Natural killer cell (primary cell): ENCODE data around the gene DHFR. TPM values are rescaled to one million over a fixed set of nuclear protein-coding genes. Genes with fewer than 3 reads are reported as not detected.

Experiments
- ATAC-seq, 3 donors: fragments of 150-1000 bp in 2 of 3; fragments of 200-7000 bp in 1 of 3; cut with Tn5 transposase; 1 replicate in 1 of 3; 2 replicates in 2 of 3; pipeline ENCODE4 v1.10.0; 2021; ENCODE audit warnings: mild to moderate bottlenecking in 2 of 3, moderate library complexity in 2 of 3
- DNase-seq, 2 donors: peaks; one replicate each; pipeline versions ENCODE4 v3.0.0 to v3.0.0-alpha.2; 2013 to 2021; ENCODE audit warnings: mixed read lengths in 1 of 2
- H3K27ac ChIP-seq: one replicate; pipeline ENCODE4 v1.5.1; 2013; ENCODE audit warnings: mild to moderate bottlenecking, low read length
- H3K27me3 ChIP-seq: one replicate; pipeline ENCODE4 v1.6.1; 2013; ENCODE audit warnings: low read length; ENCODE audit not compliant: control insufficient read depth, insufficient read depth
- H3K36me3 ChIP-seq: one replicate; pipeline ENCODE4 v1.6.1; 2013; ENCODE audit warnings: low read length; ENCODE audit not compliant: control insufficient read depth, insufficient read depth
- H3K4me1 ChIP-seq: one replicate; pipeline ENCODE4 v1.6.1; 2013; ENCODE audit warnings: low read length; ENCODE audit not compliant: control insufficient read depth, insufficient read depth
- H3K4me3 ChIP-seq: one replicate; pipeline ENCODE4 v1.5.1; 2013; ENCODE audit warnings: low read length
- H3K9me3 ChIP-seq: one replicate; pipeline ENCODE4 v1.6.1; 2013; ENCODE audit warnings: low read length; ENCODE audit not compliant: control insufficient read depth, insufficient read depth
- H3K27ac Mint-ChIP-seq, 2 donors: one replicate each; pipeline ENCODE4 v1.8.0; 2022; ENCODE audit warnings: mild to moderate bottlenecking in 2 of 2, mixed read lengths in 2 of 2, moderate library complexity in 1 of 2
- H3K27me3 Mint-ChIP-seq, 2 donors: one replicate each; pipeline ENCODE4 v1.8.0; 2022; ENCODE audit warnings: low read depth in 2 of 2, mixed read lengths in 2 of 2
- H3K36me3 Mint-ChIP-seq: one replicate; pipeline ENCODE4 v1.8.0; 2022; ENCODE audit warnings: mixed read lengths
- H3K4me1 Mint-ChIP-seq, 2 donors: one replicate each; pipeline ENCODE4 v1.8.0; 2022; ENCODE audit warnings: mixed read lengths in 2 of 2
- H3K4me3 Mint-ChIP-seq: one replicate; pipeline ENCODE4 v1.8.0; 2022; ENCODE audit warnings: mild to moderate bottlenecking, moderate library complexity, mixed read lengths
- H3K9me3 Mint-ChIP-seq, 2 donors: one replicate each; pipeline ENCODE4 v1.8.0; 2022; ENCODE audit warnings: mixed read lengths in 2 of 2
- CTCF ChIP-seq: fragments of 200-600 bp; IDR thresholded peaks from one replicate; pipeline ENCODE4 v1.8.0; 2022; ENCODE audit warnings: antibody characterized with exemption
- WGBS: methylation state at CpG from one replicate; pipeline ENCODE4 v1.1.7; 2013; ENCODE audit warnings: missing lambda C conversion rate; ENCODE audit not compliant: insufficient coverage; 5-methylcytosine and 5-hydroxymethylcytosine counted together
- intact Hi-C: fragments of 100-400 bp; cut with micrococcal nuclease; formaldehyde crosslinking; loops from one replicate; pipeline ENCODE4 v1.14.2; 2022
- total RNA-seq, 4 donors: library from RNA; stranded (reverse); fragments of 120-200 nt in 1 of 4; gene quantifications; one replicate each; pipeline versions ENCODE4 v1.2.3 to v1.2.4, GENCODE V29; 2013 to 2022

Gene DHFR
- total RNA-seq, 3 donors from 2014 or later (not counting 1 experiment from before 2014, with no cell fraction given): 8.8 to 14.3 (median 12.0) TPM

- peak; percentile 71 to 90 (median 84) for ATAC-seq
- no peaks in the 10 kb centered on the region for H3K27me3 ChIP-seq
- intact Hi-C loops: loop anchor here (1.0 to 5.0 kb wide), 2 partner anchors 190 to 581 kb away; no protein-coding TSS in a partner anchor
- WGBS: 35% methylated on average over 4 of the region's 7 CpGs
- Mint-ChIP-seq H3K27ac (no peak overlapping the region), H3K9me3 (no peaks in the 10 kb centered on the region), H3K4me3 (no peak overlapping the region), H3K36me3 (peaks cover 6% of the 10 kb centered on the region), H3K27me3 (no peaks in the 10 kb centered on the region), H3K4me1 (no peaks in the 10 kb centered on the region)
- DNase-seq: peak; percentile 51 to 80
- H3K36me3 ChIP-seq: peaks cover 41% of the 10 kb centered on the region
- TF ChIP-seq CTCF: peak; percentile 92
- H3K27ac ChIP-seq: no peak overlapping the region
- peaks cover 3% of the 10 kb centered on the region for H3K4me1 ChIP-seq
- H3K9me3 ChIP-seq: no peaks in the 10 kb centered on the region
- no peak overlapping the region for H3K4me3 ChIP-seq
These were observed 17.5 kb upstream of the DHFR start for GRCh38 chr5:80672140-80672736.

- Histone ChIP-seq H3K36me3 (peaks cover 55% of the 10 kb centered on the region), H3K4me1 (peaks cover 3% of the 10 kb centered on the region), H3K27ac (no peak overlapping the region), H3K27me3 (no peaks in the 10 kb centered on the region), H3K9me3 (no peaks in the 10 kb centered on the region), H3K4me3 (no peak overlapping the region)
- no peak overlapping the region for H3K27ac Mint-ChIP-seq
- intact Hi-C loops: no loop called here
- DNase-seq (no peak), ATAC-seq (no peak)
- H3K27me3 Mint-ChIP-seq: no peaks in the 10 kb centered on the region
- no peaks in the 10 kb centered on the region for H3K4me1 Mint-ChIP-seq
- WGBS: 79% methylated on average over 16 of the region's 16 CpGs
- TF ChIP-seq CTCF: no peak
- H3K36me3 Mint-ChIP-seq: peaks cover 24% of the 10 kb centered on the region
- no peak overlapping the region for H3K4me3 Mint-ChIP-seq
- no peaks in the 10 kb centered on the region for H3K9me3 Mint-ChIP-seq
These were observed 13.5 kb upstream of the DHFR start for GRCh38 chr5:80668016-80668969.

GRCh38 chr5:80667384-80667783 is 12.6 kb upstream of the DHFR start:
- Histone ChIP-seq H3K27me3 (no peaks in the 10 kb centered on the region), H3K4me3 (no peak overlapping the region), H3K9me3 (no peaks in the 10 kb centered on the region), H3K27ac (no peak overlapping the region), H3K36me3 (peaks cover 47% of the 10 kb centered on the region), H3K4me1 (peaks cover 3% of the 10 kb centered on the region)
- ATAC-seq (no peak), DNase-seq (no peak)
- no peak for TF ChIP-seq CTCF
- WGBS: 94% methylated on average over 8 of the region's 8 CpGs
- Mint-ChIP-seq H3K27ac (no peak overlapping the region), H3K9me3 (no peaks in the 10 kb centered on the region), H3K36me3 (peaks cover 18% of the 10 kb centered on the region), H3K4me1 (no peaks in the 10 kb centered on the region), H3K27me3 (no peaks in the 10 kb centered on the region), H3K4me3 (no peak overlapping the region)
- intact Hi-C loops: no loop called here
